GM10266 (cell line): ENCODE measurements around the gene SEMA6C.

Source experiments
- DNase-seq: peaks from one replicate; pipeline ENCODE4 v3.0.0; 2012; ENCODE audit errors: extremely low spot score
- TF ChIP-seq, protein P1 (sequence below): IDR thresholded peaks from 2 replicates; pipeline ENCODE4 v1.5.1; 2012; ENCODE audit warnings: mild to moderate bottlenecking, low read depth; ENCODE audit not compliant: control insufficient read depth, insufficient read depth; ENCODE audit errors: missing control alignments

The SEMA6C gene

DNA sequence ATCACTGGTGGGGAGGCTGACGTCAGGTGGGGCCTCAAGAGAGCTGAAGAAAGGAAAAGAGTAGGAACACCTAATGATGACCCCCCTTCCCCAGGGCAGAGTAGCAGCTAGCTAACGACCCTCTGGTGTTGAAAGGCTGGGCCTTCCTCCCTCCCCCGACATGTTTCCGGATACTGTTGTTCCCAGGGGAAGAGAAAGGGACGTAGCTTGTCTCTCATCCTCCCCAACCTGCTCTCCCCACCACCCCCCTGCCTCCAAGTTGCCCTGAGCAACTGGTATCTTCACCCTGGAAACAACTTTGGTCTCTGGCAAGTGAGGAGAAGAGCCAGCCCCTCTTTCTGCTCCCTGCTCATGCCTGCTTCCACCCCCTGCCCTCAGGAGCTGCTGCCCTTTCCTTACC lies 2.4 kb downstream of the SEMA6C start:
- peak; percentile 7 for DNase-seq
- TF ChIP-seq, protein P1, sequence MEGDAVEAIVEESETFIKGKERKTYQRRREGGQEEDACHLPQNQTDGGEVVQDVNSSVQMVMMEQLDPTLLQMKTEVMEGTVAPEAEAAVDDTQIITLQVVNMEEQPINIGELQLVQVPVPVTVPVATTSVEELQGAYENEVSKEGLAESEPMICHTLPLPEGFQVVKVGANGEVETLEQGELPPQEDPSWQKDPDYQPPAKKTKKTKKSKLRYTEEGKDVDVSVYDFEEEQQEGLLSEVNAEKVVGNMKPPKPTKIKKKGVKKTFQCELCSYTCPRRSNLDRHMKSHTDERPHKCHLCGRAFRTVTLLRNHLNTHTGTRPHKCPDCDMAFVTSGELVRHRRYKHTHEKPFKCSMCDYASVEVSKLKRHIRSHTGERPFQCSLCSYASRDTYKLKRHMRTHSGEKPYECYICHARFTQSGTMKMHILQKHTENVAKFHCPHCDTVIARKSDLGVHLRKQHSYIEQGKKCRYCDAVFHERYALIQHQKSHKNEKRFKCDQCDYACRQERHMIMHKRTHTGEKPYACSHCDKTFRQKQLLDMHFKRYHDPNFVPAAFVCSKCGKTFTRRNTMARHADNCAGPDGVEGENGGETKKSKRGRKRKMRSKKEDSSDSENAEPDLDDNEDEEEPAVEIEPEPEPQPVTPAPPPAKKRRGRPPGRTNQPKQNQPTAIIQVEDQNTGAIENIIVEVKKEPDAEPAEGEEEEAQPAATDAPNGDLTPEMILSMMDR, result no peak

- TF ChIP-seq, protein P1, result no peak
- peak; percentile 8 for DNase-seq
These were observed 3.4 kb downstream of the SEMA6C start for GRCh38 chr1:151143057-151143435.

DNA sequence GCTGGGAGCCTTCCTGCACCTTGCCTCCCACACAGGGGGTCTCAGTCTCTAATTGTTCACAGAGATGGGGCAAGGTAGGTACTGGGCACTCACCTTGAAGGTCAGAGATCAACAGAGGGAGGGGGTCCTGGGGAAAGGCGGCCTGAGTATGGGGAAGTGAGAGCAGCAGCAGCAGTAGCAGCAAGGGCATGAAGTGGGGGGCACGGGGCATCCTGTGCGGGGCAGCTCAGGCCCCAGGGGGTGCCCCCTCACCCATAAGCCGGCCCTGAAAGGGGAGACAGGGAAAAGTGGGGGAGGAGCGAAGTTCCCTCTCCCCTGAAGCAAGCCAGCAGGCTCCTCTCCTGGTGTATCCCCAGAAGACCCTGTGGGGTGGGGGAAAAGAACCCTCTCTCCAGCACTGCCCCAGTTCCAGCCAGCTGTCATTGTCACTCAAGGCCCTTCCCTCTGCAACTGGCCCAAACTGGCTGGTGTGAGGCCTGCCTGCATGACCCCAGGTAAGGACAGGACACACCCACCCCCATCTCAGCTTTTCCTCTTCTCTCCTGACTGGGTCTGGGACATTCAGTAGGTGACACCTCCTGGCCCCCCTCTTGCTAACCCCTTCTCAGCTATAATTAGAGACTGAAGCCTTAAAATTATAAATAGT lies 3.9 kb downstream of the SEMA6C start:
- TF ChIP-seq, protein P1, result no peak
- DNase-seq, result peak; percentile 6

GRCh38 chr1:151137789-151138188 lies 8.6 kb downstream of the SEMA6C start:
- no peak for DNase-seq
- TF ChIP-seq, protein P1, result no peak

DNA sequence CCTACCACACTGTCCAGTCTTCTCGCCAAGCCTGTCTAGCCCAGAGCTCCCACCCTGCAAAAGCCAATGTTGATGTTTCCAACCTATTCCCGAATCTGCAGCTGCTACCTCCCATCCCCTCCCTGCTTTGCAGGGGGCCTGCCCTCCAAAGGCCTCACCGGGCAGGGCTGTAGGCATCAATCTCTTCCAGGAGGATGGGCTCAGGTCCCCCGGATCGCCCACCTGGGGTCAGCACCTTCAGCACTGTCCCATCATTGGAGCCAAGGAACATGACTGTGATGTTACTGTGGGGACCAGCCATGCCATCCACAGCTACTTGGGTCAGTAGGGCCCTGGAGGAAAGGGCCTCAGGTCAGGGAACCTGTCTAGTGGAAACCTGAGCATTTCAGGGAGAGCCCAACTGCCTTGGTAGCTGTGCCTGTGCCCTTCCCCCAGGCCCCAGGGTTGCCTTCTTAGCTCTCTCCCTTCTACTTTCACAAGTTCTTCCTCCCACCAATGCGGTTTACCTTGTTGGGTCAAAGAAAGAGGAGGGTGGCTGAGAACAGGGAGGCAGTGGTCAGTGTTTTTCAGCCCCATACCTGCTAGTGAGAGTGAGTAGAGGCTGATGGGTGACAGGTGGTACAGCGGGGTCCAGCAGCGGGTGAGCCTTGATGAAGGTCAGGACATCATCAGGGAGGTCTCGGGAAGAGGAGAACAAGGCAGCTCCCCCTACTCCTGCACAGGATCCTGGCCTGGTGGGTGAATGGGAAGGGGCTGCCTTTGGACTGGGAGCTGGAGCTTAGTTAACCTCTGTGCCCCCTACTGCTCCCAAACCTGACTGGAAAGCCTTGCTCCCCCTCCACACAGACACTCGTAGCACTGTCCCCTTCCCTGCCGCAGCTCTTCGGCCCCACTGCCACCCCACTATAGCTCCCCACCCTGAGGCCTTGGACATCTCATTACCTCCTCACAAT lies 10.7 kb downstream of the SEMA6C start:
- DNase-seq, result no peak
- TF ChIP-seq, protein P1, result no peak

- no peak for DNase-seq
- TF ChIP-seq, protein P1, result no peak
These were observed 11.4 kb downstream of the SEMA6C start for GRCh38 chr1:151134991-151135390.

DNA sequence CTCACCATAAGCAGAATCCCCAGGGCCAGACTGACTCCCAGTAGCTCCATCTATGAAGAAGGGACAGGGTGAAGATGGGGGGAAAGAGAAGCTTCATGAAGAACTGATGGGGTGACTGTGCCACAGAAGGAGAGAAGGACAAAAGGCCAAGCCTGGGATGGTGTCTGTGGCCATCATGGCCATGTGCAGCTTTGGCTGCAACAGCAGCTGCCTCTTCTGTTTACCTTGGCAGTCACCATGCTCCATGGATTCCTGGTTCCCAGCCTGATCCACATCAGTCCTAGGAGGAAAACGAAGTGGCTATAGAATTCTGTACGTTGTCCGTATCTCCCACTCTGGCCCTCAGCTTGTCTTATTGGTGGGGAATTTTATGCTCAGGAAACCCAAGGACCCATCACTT lies 12.0 kb downstream of the SEMA6C start:
- no peak for DNase-seq
- TF ChIP-seq, protein P1, result no peak
